HUES48 (cell line): ENCODE data around the gene TMEM179.

ENCODE experiments used
- H3K27ac ChIP-seq: one replicate; pipeline ENCODE4 v1.7.0; 2013; ENCODE audit warnings: low read depth, low read length, inconsistent platforms
- H3K27me3 ChIP-seq: 2 replicates; pipeline ENCODE4 v1.6.1; 2013; ENCODE audit warnings: mild to moderate bottlenecking, low read length; ENCODE audit not compliant: control insufficient read depth, insufficient read depth
- H3K36me3 ChIP-seq: 2 replicates; pipeline ENCODE4 v1.6.1; 2013; ENCODE audit warnings: low read length; ENCODE audit not compliant: control insufficient read depth, insufficient read depth
- H3K4me1 ChIP-seq: 2 replicates; pipeline ENCODE4 v1.6.1; 2013; ENCODE audit warnings: mild to moderate bottlenecking, low read length; ENCODE audit not compliant: control insufficient read depth, insufficient read depth
- H3K4me3 ChIP-seq: 2 replicates; pipeline ENCODE4 v1.5.1; 2013; ENCODE audit warnings: mild to moderate bottlenecking, low read depth, low read length
- H3K9ac ChIP-seq: 2 replicates; pipeline ENCODE4 v1.6.1; 2013; ENCODE audit warnings: mild to moderate bottlenecking, low read depth, low read length, moderate library complexity
- H3K9me3 ChIP-seq: 2 replicates; pipeline ENCODE4 v1.6.1; 2013; ENCODE audit warnings: low read length; ENCODE audit not compliant: control insufficient read depth, insufficient read depth

Gene TMEM179

DNA sequence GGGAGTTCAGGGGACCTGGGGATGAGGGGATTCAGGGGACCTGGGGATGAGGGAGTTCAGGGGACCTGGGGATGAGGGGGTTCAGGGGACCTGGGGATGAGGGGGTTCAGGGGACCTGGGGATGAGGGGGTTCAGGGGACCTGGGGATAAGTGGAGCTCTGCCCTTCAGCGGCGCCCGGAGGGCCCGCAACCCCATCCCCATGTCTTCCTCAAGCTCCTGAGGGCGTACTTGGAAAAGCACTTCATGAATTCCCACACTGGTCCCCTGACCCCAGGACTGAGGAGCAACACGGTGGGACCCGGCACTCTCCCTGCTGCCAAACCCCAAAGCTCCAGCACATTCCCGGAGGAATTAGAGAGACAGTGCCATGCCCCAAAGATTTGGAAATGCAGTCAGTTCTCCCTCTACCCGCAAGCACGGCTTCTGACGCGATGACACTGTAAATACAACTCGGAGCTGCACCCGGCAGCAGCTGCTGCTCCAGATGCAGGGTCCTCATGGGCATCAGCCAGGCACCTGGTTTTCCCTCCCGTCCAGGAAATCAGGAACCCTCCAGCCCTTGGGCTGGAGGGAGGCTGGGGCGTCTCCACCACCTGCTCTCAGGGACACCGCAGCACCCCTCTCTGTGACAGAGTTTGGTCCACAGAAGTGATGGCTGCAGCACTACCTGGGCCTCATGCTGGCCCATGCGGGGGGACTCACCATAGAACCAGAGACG is 57.8 kb downstream of the TMEM179 start:
- Histone ChIP-seq H3K9me3 (peaks cover 2% of the 10 kb centered on the region; the same call in 1 of the 2 replicates), H3K27me3 (no peaks in the 10 kb centered on the region), H3K4me1 (peaks cover 13% of the 10 kb centered on the region), H3K4me3 (no peak overlapping the region), H3K27ac (no peak overlapping the region), H3K36me3 (no peaks in the 10 kb centered on the region), H3K9ac (no peak overlapping the region)

DNA sequence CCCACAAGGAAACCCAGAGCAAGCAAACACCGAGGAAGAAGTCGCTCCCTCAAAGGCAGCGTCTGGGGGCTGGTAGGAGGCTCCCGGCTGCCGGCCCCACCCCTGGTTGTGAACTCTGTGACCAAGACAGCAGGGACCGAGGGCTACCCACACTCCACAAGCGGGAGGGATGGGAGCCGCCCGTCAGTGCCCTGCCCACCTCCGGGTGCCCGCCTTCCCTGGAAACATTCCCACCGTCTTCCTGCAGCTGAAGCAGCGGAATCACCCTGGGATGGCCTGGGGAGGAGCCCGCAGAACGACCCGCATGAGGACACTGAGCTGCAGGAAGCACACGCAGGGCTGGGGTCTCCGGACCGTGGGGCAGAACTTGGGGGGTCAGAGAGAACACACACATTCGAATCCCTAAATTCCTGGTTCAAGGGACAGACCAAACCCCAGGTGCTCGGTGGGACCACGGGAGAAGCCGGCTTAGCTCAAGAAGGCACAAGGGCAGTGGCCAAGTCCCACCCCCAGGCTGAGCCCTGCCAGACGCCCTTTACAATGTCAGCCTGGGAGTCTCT is 58.5 kb downstream of the TMEM179 start:
- no peaks in the 10 kb centered on the region for H3K27me3 ChIP-seq
- H3K9me3 ChIP-seq, result peaks cover 2% of the 10 kb centered on the region; the same call in 1 of the 2 replicates
- H3K36me3 ChIP-seq, result no peaks in the 10 kb centered on the region
- H3K4me3 ChIP-seq, result no peak overlapping the region
- peaks cover 13% of the 10 kb centered on the region for H3K4me1 ChIP-seq
- no peak overlapping the region for H3K27ac ChIP-seq
- H3K9ac ChIP-seq, result no peak overlapping the region

DNA sequence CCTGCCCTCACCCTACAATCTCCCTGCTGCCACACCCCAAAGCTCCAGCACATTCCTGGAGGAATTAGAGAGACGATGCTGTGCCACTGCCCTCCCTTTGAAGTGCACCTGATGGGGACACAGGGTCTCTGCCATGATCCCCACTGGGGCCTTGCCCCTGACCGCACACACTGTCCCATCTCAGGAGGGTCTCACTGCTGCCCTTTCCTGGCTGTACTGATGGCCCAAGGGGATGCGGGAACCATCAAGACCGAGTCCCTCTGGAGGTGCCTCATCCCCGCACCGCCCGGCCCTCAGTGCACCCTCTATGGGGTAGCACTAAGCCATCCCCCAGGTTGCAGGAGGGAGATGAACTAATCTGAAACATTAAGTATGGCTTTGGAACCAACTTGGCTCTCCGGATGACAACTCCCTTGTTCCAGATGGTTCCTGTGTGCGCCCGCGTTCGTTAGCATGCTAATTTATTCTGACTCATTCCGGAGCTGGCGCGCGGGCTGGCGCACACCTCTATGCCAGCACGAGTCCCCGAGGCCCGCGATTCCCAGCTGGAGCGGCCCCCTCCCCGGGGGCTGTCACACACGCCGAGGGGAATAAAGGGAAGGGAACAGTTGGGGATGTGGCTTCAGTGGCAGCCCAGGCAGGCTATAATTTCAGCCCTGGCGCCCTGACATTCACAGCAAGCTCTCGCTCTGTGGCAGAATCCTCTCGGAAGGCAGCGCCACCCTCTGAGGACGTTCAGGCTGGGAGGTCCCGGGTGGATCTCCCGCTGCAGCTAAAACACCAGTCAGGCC is 59.2 kb downstream of the TMEM179 start:
- Histone ChIP-seq H3K27me3 (no peaks in the 10 kb centered on the region), H3K9ac (no peak overlapping the region), H3K4me3 (no peak overlapping the region)

DNA sequence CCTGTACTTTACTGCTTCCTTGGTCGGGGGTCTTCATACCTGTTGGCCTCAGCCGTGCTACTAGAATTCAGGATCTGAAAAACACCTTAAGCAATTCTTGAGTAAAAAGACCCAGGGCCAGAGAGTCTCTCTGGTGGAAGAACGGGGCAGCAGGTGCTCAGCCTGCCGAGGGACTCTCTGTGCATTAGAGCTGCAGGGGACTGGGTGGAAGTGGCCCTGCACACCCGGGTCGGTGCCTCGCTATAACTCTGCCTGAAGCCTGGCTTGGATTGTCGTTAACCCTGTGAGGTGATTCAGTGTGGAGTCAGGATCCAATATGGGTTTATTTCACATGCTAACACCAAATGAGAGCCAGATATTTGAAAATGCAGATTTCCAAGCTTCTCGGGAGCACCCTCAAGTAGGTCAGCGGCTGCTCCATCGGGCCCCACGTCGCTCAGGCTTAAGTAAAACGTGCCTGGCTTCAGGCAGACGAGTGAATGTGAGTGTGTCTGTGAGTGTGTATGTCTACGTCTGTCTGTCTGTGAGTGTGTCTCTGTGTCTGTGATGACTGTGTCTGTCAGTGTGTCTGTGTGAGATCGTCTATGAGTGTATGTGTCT is 60.1 kb downstream of the TMEM179 start:
- peaks cover 12% of the 10 kb centered on the region for H3K4me1 ChIP-seq
- no peaks in the 10 kb centered on the region for H3K9me3 ChIP-seq
- H3K4me3 ChIP-seq, result no peak overlapping the region
- no peaks in the 10 kb centered on the region for H3K27me3 ChIP-seq
- H3K27ac ChIP-seq, result no peak overlapping the region
- no peak overlapping the region for H3K9ac ChIP-seq
- no peaks in the 10 kb centered on the region for H3K36me3 ChIP-seq

More for the DNA sequence above, 59.2 kb downstream of the TMEM179 start:
- Histone ChIP-seq H3K27ac (no peak overlapping the region), H3K4me1 (peaks cover 13% of the 10 kb centered on the region), H3K36me3 (no peaks in the 10 kb centered on the region), H3K9me3 (peaks cover 2% of the 10 kb centered on the region; the same call in 1 of the 2 replicates)

DNA sequence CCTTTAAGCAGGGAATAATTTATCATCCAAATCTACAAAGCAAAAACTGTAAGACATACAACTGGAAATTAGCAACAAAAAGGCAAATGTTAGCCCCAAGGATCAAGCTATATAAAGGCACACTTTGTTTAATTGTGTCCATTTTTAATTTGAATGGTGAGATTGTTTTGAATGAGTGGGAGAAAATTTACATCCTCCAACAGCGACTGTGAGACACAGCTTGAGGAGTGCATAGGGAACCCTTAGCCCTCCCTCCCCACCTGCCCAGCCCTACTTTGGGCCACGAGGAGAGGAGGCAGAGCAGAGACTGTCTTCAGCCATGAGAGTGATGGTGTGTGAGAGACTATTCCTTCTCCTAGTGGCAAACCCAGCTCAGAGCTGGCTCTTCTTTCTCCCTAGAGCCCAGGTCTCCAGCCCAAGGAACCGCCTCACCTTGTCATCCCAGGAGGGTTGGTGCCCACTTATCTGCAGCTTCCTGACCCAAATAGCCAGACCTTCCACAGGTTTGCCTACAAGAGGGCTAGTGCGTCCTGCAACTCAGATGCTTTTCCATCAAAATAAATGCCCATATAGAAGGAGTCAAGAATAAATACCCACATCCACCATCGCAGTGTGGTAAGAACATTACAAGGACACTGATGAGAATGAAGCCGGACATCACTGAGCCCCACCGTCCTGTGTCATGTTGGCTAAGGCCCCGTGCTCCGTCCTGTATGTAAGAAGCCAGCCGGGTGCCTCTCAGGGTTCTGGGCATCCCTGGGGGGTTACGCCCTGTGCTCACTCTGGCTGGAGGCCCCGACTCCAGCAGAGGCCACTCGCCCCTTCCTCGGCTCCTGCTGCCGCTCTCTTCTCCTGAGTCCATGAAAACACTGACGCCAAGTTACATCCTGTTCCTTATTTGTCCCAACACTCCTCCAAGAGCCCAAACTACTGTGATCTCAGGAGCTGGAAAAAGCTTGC is 61.4 kb downstream of the TMEM179 start:
- Histone ChIP-seq H3K9me3 (no peaks in the 10 kb centered on the region), H3K27me3 (no peaks in the 10 kb centered on the region), H3K4me3 (no peak overlapping the region), H3K9ac (no peak overlapping the region), H3K4me1 (peaks cover 5% of the 10 kb centered on the region; the same call in 1 of the 2 replicates), H3K27ac (no peak overlapping the region), H3K36me3 (no peaks in the 10 kb centered on the region)

DNA sequence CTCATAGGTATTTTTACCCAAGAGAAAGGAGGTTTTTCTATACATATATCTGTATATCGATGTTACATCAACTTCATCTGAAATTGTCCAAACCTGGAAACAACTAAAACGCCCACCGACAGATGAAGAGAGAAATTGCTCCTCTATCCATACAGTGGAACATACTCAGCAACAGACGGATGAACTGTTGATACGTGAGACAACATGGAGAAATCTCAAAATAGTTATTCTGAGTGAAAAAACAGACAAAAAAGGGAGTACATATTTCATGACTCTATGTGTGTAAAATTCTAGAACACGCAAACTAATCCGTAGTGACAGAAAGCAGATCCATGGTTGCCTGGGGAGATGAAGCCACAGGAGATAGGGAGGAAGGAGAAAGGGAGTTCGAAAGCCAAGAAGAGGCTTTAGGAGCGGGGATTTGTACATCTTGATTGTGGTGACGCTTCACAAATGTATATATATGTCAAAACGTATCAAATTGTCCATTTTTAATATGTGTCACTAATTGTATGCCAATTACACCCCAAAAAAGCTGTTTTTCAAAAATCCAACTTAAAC is 62.6 kb downstream of the TMEM179 start:
- Histone ChIP-seq H3K4me3 (no peak overlapping the region), H3K4me1 (peaks cover 5% of the 10 kb centered on the region; the same call in 1 of the 2 replicates), H3K9ac (no peak overlapping the region)

More for the DNA sequence above, 62.6 kb downstream of the TMEM179 start:
- H3K27me3 ChIP-seq, result no peaks in the 10 kb centered on the region
- H3K36me3 ChIP-seq, result no peaks in the 10 kb centered on the region
- no peaks in the 10 kb centered on the region for H3K9me3 ChIP-seq
- H3K27ac ChIP-seq, result no peak overlapping the region
